Liver (tissue), 3 donors: ENCODE data around the gene CETN1.

Experiments
- ATF3 ChIP-seq: IDR thresholded peaks from 2 replicates; pipeline ENCODE4 v1.6.1; 2016; ENCODE audit warnings: antibody characterized with exemption
- CTCF ChIP-seq: fragments of 150-350 bp; IDR thresholded peaks from 2 replicates; pipeline ENCODE4 v1.5.1; 2017; ENCODE audit warnings: improper control_type of control experiment, low read depth, low read length; ENCODE audit not compliant: missing input control
- EGR1 ChIP-seq, 2 donors: IDR thresholded peaks; 2 replicates each; pipeline ENCODE4 v1.6.1; 2016 to 2018; ENCODE audit warnings: antibody characterized with exemption in 2 of 2, low read depth in 2 of 2
- GABPA ChIP-seq, 2 donors: IDR thresholded peaks in 1 of 2; conservative IDR thresholded peaks in 1 of 2; 2 replicates each; pipeline ENCODE4 v1.6.1; 2016; ENCODE audit warnings: antibody characterized with exemption in 2 of 2, mild to moderate bottlenecking in 1 of 2, moderate library complexity in 1 of 2
- JUND ChIP-seq, 2 donors: IDR thresholded peaks; 2 replicates each; pipeline ENCODE4 v1.6.1; 2016; ENCODE audit warnings: antibody characterized with exemption in 2 of 2
- RAD21 ChIP-seq, 2 donors: IDR thresholded peaks; 2 replicates each; pipeline ENCODE4 v1.6.1; 2016; ENCODE audit warnings: antibody characterized with exemption in 2 of 2, mild to moderate bottlenecking in 2 of 2
- TAF1 ChIP-seq: conservative IDR thresholded peaks from 2 replicates; pipeline ENCODE4 v1.6.1; 2016; ENCODE audit warnings: antibody characterized with exemption, mild to moderate bottlenecking
- YY1 ChIP-seq: IDR thresholded peaks from 2 replicates; pipeline ENCODE4 v1.6.1; 2016; ENCODE audit warnings: antibody characterized with exemption, mild to moderate bottlenecking
- ZBTB33 ChIP-seq: IDR thresholded peaks from 2 replicates; pipeline ENCODE4 v1.6.1; 2016; ENCODE audit warnings: antibody characterized with exemption
- TF ChIP-seq, protein P1 (sequence below): IDR thresholded peaks from 2 replicates; pipeline ENCODE4 v1.6.1; 2016; ENCODE audit warnings: antibody characterized with exemption, mild to moderate bottlenecking
- TF ChIP-seq, protein P2 (sequence below): IDR thresholded peaks from 2 replicates; pipeline ENCODE4 v1.6.1; 2016; ENCODE audit warnings: antibody characterized with exemption
- donor health status: healthy.
- donor health status: healthy.

- TF ChIP-seq, protein P1, sequence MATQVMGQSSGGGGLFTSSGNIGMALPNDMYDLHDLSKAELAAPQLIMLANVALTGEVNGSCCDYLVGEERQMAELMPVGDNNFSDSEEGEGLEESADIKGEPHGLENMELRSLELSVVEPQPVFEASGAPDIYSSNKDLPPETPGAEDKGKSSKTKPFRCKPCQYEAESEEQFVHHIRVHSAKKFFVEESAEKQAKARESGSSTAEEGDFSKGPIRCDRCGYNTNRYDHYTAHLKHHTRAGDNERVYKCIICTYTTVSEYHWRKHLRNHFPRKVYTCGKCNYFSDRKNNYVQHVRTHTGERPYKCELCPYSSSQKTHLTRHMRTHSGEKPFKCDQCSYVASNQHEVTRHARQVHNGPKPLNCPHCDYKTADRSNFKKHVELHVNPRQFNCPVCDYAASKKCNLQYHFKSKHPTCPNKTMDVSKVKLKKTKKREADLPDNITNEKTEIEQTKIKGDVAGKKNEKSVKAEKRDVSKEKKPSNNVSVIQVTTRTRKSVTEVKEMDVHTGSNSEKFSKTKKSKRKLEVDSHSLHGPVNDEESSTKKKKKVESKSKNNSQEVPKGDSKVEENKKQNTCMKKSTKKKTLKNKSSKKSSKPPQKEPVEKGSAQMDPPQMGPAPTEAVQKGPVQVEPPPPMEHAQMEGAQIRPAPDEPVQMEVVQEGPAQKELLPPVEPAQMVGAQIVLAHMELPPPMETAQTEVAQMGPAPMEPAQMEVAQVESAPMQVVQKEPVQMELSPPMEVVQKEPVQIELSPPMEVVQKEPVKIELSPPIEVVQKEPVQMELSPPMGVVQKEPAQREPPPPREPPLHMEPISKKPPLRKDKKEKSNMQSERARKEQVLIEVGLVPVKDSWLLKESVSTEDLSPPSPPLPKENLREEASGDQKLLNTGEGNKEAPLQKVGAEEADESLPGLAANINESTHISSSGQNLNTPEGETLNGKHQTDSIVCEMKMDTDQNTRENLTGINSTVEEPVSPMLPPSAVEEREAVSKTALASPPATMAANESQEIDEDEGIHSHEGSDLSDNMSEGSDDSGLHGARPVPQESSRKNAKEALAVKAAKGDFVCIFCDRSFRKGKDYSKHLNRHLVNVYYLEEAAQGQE, result no peak
- TF ChIP-seq CTCF (no peak), EGR1 (IDR thresholded peaks at IDR 0.05; ENCODE audit: low read depth in 2 of 2) (no peak), RAD21 (IDR thresholded peaks at IDR 0.05) (no peak), GABPA (IDR thresholded peaks at IDR 0.05 in 1 of 2, conservative IDR thresholded peaks at IDR 0.05 in 1 of 2) (no peak), YY1 (no peak), ATF3 (no peak), TAF1 (no peak), JUND (IDR thresholded peaks at IDR 0.05) (no peak), ZBTB33 (no peak)
- TF ChIP-seq, protein P2, sequence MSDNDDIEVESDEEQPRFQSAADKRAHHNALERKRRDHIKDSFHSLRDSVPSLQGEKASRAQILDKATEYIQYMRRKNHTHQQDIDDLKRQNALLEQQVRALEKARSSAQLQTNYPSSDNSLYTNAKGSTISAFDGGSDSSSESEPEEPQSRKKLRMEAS, result no peak
These were observed at the start of gene CETN1 for GRCh38 chr18:580154-580553.
